Kidney (tissue), 14 donors: Measurements from ENCODE around the gene PCDH1. TPM values are rescaled to one million over a fixed set of nuclear protein-coding genes. Genes with fewer than 3 reads are reported as not detected.
A peak's percentile ranks its signal among the peaks of the same experiment; 100 is the strongest.

Experiments
- DNase-seq, 5 donors: peaks; one replicate each; pipeline ENCODE4 v3.0.0-alpha.2; 2013 to 2020
- FAIRE-seq: peaks from 2 replicates; lab custom pipeline; 2012; peaks lifted over from hg19 to GRCh38; lab: Jason Lieb, UNC
- H3K27ac ChIP-seq, 2 donors: one replicate each; pipeline ENCODE4 v1.7.0; 2013; ENCODE audit warnings: low read depth in 2 of 2, low read length in 2 of 2, inconsistent platforms in 1 of 2
- H3K27me3 ChIP-seq: one replicate; pipeline ENCODE4 v1.7.1; 2013; ENCODE audit warnings: low read length, inconsistent platforms; ENCODE audit not compliant: control insufficient read depth, insufficient read depth
- H3K36me3 ChIP-seq, 3 donors: one replicate each; pipeline versions ENCODE4 v1.7.0 to v1.7.1; 2013; ENCODE audit warnings: low read length in 3 of 3, control low read depth in 1 of 3, inconsistent platforms in 1 of 3; ENCODE audit not compliant: insufficient read depth in 3 of 3, control insufficient read depth in 2 of 3
- H3K4me1 ChIP-seq, 3 donors: one replicate each; pipeline versions ENCODE4 v1.7.0 to v1.7.1; 2013; ENCODE audit warnings: low read length in 3 of 3, inconsistent platforms in 1 of 3, low read depth in 1 of 3; ENCODE audit not compliant: control insufficient read depth in 2 of 3, insufficient read depth in 2 of 3
- H3K4me3 ChIP-seq, 3 donors: one replicate each; pipeline versions ENCODE4 v1.7.0 to v1.8.1; 2013; ENCODE audit warnings: low read length in 3 of 3, control low read depth in 1 of 3, inconsistent platforms in 1 of 3
- H3K9ac ChIP-seq, 3 donors: one replicate each; pipeline versions ENCODE4 v1.7.0 to v1.7.1; 2013; ENCODE audit warnings: low read length in 3 of 3, control low read depth in 1 of 3, inconsistent platforms in 1 of 3
- H3K9me3 ChIP-seq, 3 donors: one replicate each; pipeline versions ENCODE4 v1.7.0 to v1.7.1; 2013; ENCODE audit warnings: low read length in 3 of 3, control low read depth in 1 of 3, inconsistent platforms in 1 of 3; ENCODE audit not compliant: control insufficient read depth in 2 of 3, insufficient read depth in 1 of 3
- CTCF ChIP-seq: IDR thresholded peaks from 3 replicates; pipeline ENCODE4 v1.5.1; 2012; ENCODE audit warnings: mild to moderate bottlenecking, moderate library complexity, borderline replicate concordance; ENCODE audit not compliant: insufficient read depth; ENCODE audit errors: extremely low read depth
- intact Hi-C: fragments of 100-400 bp; cut with DNase I; formaldehyde crosslinking; loops from one replicate; pipeline ENCODE4 v1.11.1; 2022
- polyA plus RNA-seq: library from polyadenylated mRNA; stranded (reverse); fragments of 350-450 nt; fragmentation: Illumina TruSeq; extraction: RNeasy Lipid Tissue Mini Kit (QIAGEN cat#74804); gene quantifications from one replicate; pipeline ENCODE4 v1.2.3, GENCODE V29; 2014; ENCODE audit warnings: low read depth, low replicate concordance; ENCODE audit not compliant: insufficient read depth
- total RNA-seq: library from RNA; stranded (reverse); fragmentation: NEBNext Ultra II Directional; extraction: Animal tissue kit (Norgen Biotek cat#: 25700); gene quantifications from one replicate; pipeline ENCODE4 v1.2.1, GENCODE V29; 2021
- donor health status: control.
- donor health status: control.
- donor health status: control.
- donor health status: control.
- donor health status: control.
- donor health status: DM: yes; HTN: yes; CAD: no.
- donor health status: Normal renal cell carcinoma (clear cell type).

The PCDH1 gene
- total and polyA plus RNA-seq, 2 donors from 2014 or later: 37.3 to 147 TPM

GRCh38 chr5:141883184-141883891 lies 5.1 kb upstream of the PCDH1 start:
- Histone ChIP-seq H3K27ac (no peak overlapping the region), H3K9me3 (no peaks in the 10 kb centered on the region), H3K4me1 (peaks cover 0 to 16% (median 0%) of the 10 kb centered on the region in 3 donors), H3K27me3 (peaks cover 19% of the 10 kb centered on the region), H3K36me3 (no peaks in the 10 kb centered on the region), H3K4me3 (no peak overlapping the region), H3K9ac (no peak overlapping the region)
- no peak for FAIRE-seq
- no peak for TF ChIP-seq CTCF
- DNase-seq: peak; percentile 70 to 89 (median 86)
- intact Hi-C loops: loop anchor here (5.0 kb wide), 2 partner anchors 176 to 191 kb away; no protein-coding TSS in a partner anchor

- Histone ChIP-seq H3K9ac (no peak overlapping the region), H3K36me3 (no peaks in the 10 kb centered on the region), H3K27ac (no peak overlapping the region), H3K4me1 (peaks cover 0 to 16% (median 0%) of the 10 kb centered on the region in 3 donors), H3K4me3 (no peak overlapping the region), H3K9me3 (no peaks in the 10 kb centered on the region), H3K27me3 (peaks cover 19% of the 10 kb centered on the region)
- DNase-seq (peak in 2 of 5 donors; percentile 38 to 61), FAIRE-seq (no peak)
- no peak for TF ChIP-seq CTCF
- intact Hi-C loops: loop anchor here (5.0 kb wide), 2 partner anchors 175 to 190 kb away; no protein-coding TSS in a partner anchor
Measured at GRCh38 chr5:141882594-141883183, 4.5 kb upstream of the PCDH1 start.

DNA sequence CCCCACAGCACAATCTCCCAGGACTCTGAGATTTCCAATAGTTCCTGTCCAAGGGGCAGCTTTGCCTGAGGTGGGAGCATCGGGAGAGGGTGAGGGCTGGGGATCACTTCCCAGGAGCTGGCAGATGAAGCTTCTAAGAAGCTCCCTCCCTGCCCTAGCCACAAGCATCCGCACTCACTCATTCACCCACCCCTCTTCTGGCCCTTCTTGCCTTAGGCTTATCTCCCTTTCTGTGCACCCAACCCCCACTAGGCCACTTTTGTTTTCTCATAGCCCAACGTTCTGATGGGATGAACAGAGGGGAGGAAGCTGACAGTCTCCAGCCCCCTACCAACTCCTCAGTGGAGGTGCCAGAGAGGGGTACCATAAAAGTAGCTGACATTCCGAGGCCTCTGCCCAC lies 3.7 kb upstream of the PCDH1 start:
- intact Hi-C loops: loop anchor here (5.0 kb wide), 2 partner anchors 175 to 190 kb away; no protein-coding TSS in a partner anchor
- Histone ChIP-seq H3K9ac (no peak overlapping the region), H3K4me1 (peaks cover 0 to 21% (median 4%) of the 10 kb centered on the region in 3 donors), H3K36me3 (no peaks in the 10 kb centered on the region), H3K4me3 (no peak overlapping the region), H3K27ac (no peak overlapping the region), H3K9me3 (no peaks in the 10 kb centered on the region), H3K27me3 (peaks cover 26% of the 10 kb centered on the region)
- DNase-seq (peak in 1 of 5 donors; percentile 39), FAIRE-seq (no peak)
- no peak for TF ChIP-seq CTCF
